GM23248 (cell line): ENCODE results near the gene MACROD2. TPM values are rescaled to one million over a fixed set of nuclear protein-coding genes. Genes with fewer than 3 reads are reported as not detected.

Source experiments
- DNase-seq: peaks from one replicate; pipeline ENCODE4 v3.0.0-alpha.2; 2015
- H2AFZ ChIP-seq: fragments of 200-600 bp; sonication (generic); 2 replicates; pipeline ENCODE4 v1.6.1; 2016; ENCODE audit warnings: antibody characterized with exemption
- H3F3A ChIP-seq: fragments of 200-600 bp; sonication (generic); 2 replicates; pipeline ENCODE4 v1.6.1; 2016; ENCODE audit warnings: mild to moderate bottlenecking, antibody characterized with exemption, mixed run types; ENCODE audit not compliant: insufficient read depth
- H3K27ac ChIP-seq: fragments of 200-600 bp; sonication (generic); 2 replicates; pipeline ENCODE4 v1.5.1; 2016; ENCODE audit warnings: mild to moderate bottlenecking
- H3K27me3 ChIP-seq: fragments of 200-600 bp; sonication (generic); replicated peaks from 2 replicates; pipeline ENCODE4 v1.6.1; 2016; ENCODE audit warnings: mild to moderate bottlenecking; ENCODE audit not compliant: insufficient read depth
- H3K36me3 ChIP-seq: fragments of 200-600 bp; sonication (generic); 2 replicates; pipeline ENCODE4 v1.6.1; 2016; ENCODE audit warnings: low read depth, mild to moderate bottlenecking
- H3K4me1 ChIP-seq: fragments of 200-600 bp; sonication (generic); 2 replicates; pipeline ENCODE4 v1.6.1; 2016; ENCODE audit warnings: mild to moderate bottlenecking; ENCODE audit not compliant: insufficient read depth
- H3K4me2 ChIP-seq: fragments of 200-600 bp; sonication (generic); one replicate; pipeline ENCODE4 v1.6.1; 2016; ENCODE audit warnings: mild to moderate bottlenecking; ENCODE audit not compliant: unreplicated experiment
- H3K4me3 ChIP-seq: fragments of 200-600 bp; sonication (generic); 2 replicates; pipeline ENCODE4 v1.5.1; 2016; ENCODE audit warnings: mild to moderate bottlenecking
- H3K79me2 ChIP-seq: fragments of 200-600 bp; sonication (generic); 2 replicates; pipeline ENCODE4 v1.6.1; 2016; ENCODE audit warnings: mild to moderate bottlenecking; ENCODE audit not compliant: insufficient read depth
- H3K9ac ChIP-seq: fragments of 200-600 bp; sonication (generic); 2 replicates; pipeline ENCODE4 v1.6.1; 2016; ENCODE audit warnings: mild to moderate bottlenecking
- H3K9me2 ChIP-seq: fragments of 200-600 bp; sonication (generic); 2 replicates; pipeline ENCODE4 v1.6.1; 2016; ENCODE audit warnings: mixed run types, mild to moderate bottlenecking, moderate library complexity; ENCODE audit not compliant: insufficient read depth
- H3K9me3 ChIP-seq: fragments of 200-600 bp; sonication (generic); one replicate; pipeline ENCODE4 v1.6.1; 2017; ENCODE audit warnings: low read depth
- H4K20me1 ChIP-seq: fragments of 200-600 bp; sonication (generic); 2 replicates; pipeline ENCODE4 v1.6.0; 2016; ENCODE audit not compliant: insufficient read depth
- EZH2 ChIP-seq: fragments of 200-600 bp; sonication (generic); IDR thresholded peaks from 2 replicates; pipeline ENCODE4 v1.6.1; 2018; ENCODE audit warnings: antibody characterized with exemption, mild to moderate bottlenecking; ENCODE audit not compliant: insufficient read depth, poor library complexity, severe bottlenecking
- EZH2phosphoT487 ChIP-seq: fragments of 200-600 bp; sonication (generic); IDR thresholded peaks from 2 replicates; pipeline ENCODE4 v1.6.1; 2018; ENCODE audit warnings: antibody characterized with exemption, moderate library complexity, mild to moderate bottlenecking, low read depth; ENCODE audit not compliant: insufficient read depth
- WGBS, 2 experiments: methylation state at CpG; one replicate each; pipeline ENCODE4 v1.1.6; 2015 to 2017; ENCODE audit warnings: low lambda C conversion rate in 2 of 2, low coverage in 1 of 2; ENCODE audit errors: missing lambda C conversion rate in 2 of 2; 5-methylcytosine and 5-hydroxymethylcytosine counted together
- in situ Hi-C: fragments of 300-500 bp; cut with MboI; formaldehyde crosslinking; loops from 2 replicates; pipeline ENCODE4 v1.15.0; 2020
- polyA plus RNA-seq: library from polyadenylated mRNA; unstranded; fragments of >200 nt; fragmentation: Nextera tagmentation; extraction: Ambion mirVana; gene quantifications from 2 replicates; pipeline ENCODE4 v1.2.1, GENCODE V29; 2016
- total RNA-seq: library from RNA; depleted of rRNA; stranded (reverse); fragments of >200 nt; shearing (Covaris generic); gene quantifications from 2 replicates; pipeline ENCODE4 v1.2.3, GENCODE V29; 2014

Gene MACROD2
- total and polyA plus RNA-seq, 2 experiments from 2014 or later: 1.1 to 3.1 TPM

GRCh38 chr20:15045246-15045645, 1049.9 kb downstream of the MACROD2 start:
- TF ChIP-seq EZH2phosphoT487 (no peak), EZH2 (no peak)
- DNase-seq: peak; percentile 81
- in situ Hi-C loops: no loop called here
- H3K9me2 ChIP-seq: no peaks in the 10 kb centered on the region
- H3K9ac ChIP-seq: no peak overlapping the region
- H3K36me3 ChIP-seq: no peaks in the 10 kb centered on the region
- H2AFZ ChIP-seq: peak overlapping the region; percentile 27; the same call in 1 of the 2 replicates
- H3K79me2 ChIP-seq: no peaks in the 10 kb centered on the region
- no peak overlapping the region for H3K4me3 ChIP-seq
- 8 to 18% methylated on average over 4 of the region's 4 CpGs for WGBS, 2 experiments
- H3K27me3 ChIP-seq: no peaks in the 10 kb centered on the region
- H3F3A ChIP-seq: no peaks in the 10 kb centered on the region
- H3K9me3 ChIP-seq: no peaks in the 10 kb centered on the region
- H3K4me2 ChIP-seq: peak overlapping the region; percentile 26
- peak overlapping the region; percentile 17; the same call in 1 of the 2 replicates for H3K27ac ChIP-seq
- H4K20me1 ChIP-seq: no peaks in the 10 kb centered on the region
- H3K4me1 ChIP-seq: peaks cover 11% of the 10 kb centered on the region

- DNase-seq: no peak
- H3K4me1 ChIP-seq: peaks cover 11% of the 10 kb centered on the region
- no peaks in the 10 kb centered on the region for H3K79me2 ChIP-seq
- H3K9me2 ChIP-seq: no peaks in the 10 kb centered on the region
- H3K27me3 ChIP-seq: no peaks in the 10 kb centered on the region
- H3K9ac ChIP-seq: no peak overlapping the region
- H3F3A ChIP-seq: no peaks in the 10 kb centered on the region
- in situ Hi-C loops: no loop called here
- no peaks in the 10 kb centered on the region for H3K36me3 ChIP-seq
- no peak overlapping the region for H3K27ac ChIP-seq
- H4K20me1 ChIP-seq: no peaks in the 10 kb centered on the region
- no peak overlapping the region for H3K4me3 ChIP-seq
- H3K4me2 ChIP-seq: no peak overlapping the region
- H3K9me3 ChIP-seq: no peaks in the 10 kb centered on the region
- TF ChIP-seq EZH2 (no peak), EZH2phosphoT487 (no peak)
- WGBS, 2 experiments: 66 to 85% methylated on average over 2 of the region's 2 CpGs
- no peak overlapping the region for H2AFZ ChIP-seq
Observed at GRCh38 chr20:15047042-15047441, 1051.7 kb downstream of the MACROD2 start.

GRCh38 chr20:15047601-15048000, 1052.3 kb downstream of the MACROD2 start:
- peaks cover 11% of the 10 kb centered on the region for H3K4me1 ChIP-seq
- in situ Hi-C loops: no loop called here
- WGBS, 2 experiments: 67 to 70% methylated on average over 1 of the region's 1 CpG
- no peaks in the 10 kb centered on the region for H4K20me1 ChIP-seq
- H3K79me2 ChIP-seq: no peaks in the 10 kb centered on the region
- no peaks in the 10 kb centered on the region for H3K27me3 ChIP-seq
- no peaks in the 10 kb centered on the region for H3K36me3 ChIP-seq
- H3K27ac ChIP-seq: no peak overlapping the region
- H3K4me3 ChIP-seq: no peak overlapping the region
- H2AFZ ChIP-seq: no peak overlapping the region
- H3K9me2 ChIP-seq: no peaks in the 10 kb centered on the region
- H3K9ac ChIP-seq: no peak overlapping the region
- no peaks in the 10 kb centered on the region for H3F3A ChIP-seq
- no peaks in the 10 kb centered on the region for H3K9me3 ChIP-seq
- DNase-seq: no peak
- TF ChIP-seq EZH2: no peak
- TF ChIP-seq EZH2phosphoT487: no peak
- no peak overlapping the region for H3K4me2 ChIP-seq

- in situ Hi-C loops: no loop called here
- no peak for TF ChIP-seq EZH2
- TF ChIP-seq EZH2phosphoT487: no peak
- H3K27me3 ChIP-seq: no peaks in the 10 kb centered on the region
- H3K4me1 ChIP-seq: no peaks in the 10 kb centered on the region; the same call in 1 of the 2 replicates
- H2AFZ ChIP-seq: no peak overlapping the region
- no peak overlapping the region for H3K27ac ChIP-seq
- no peaks in the 10 kb centered on the region for H3F3A ChIP-seq
- H3K79me2 ChIP-seq: no peaks in the 10 kb centered on the region
- H4K20me1 ChIP-seq: no peaks in the 10 kb centered on the region
- no peaks in the 10 kb centered on the region for H3K36me3 ChIP-seq
- no peaks in the 10 kb centered on the region for H3K9me3 ChIP-seq
- no peaks in the 10 kb centered on the region for H3K9me2 ChIP-seq
- no peak overlapping the region for H3K9ac ChIP-seq
- 61 to 63% methylated on average over 5 of the region's 5 CpGs for WGBS, 2 experiments
- no peak overlapping the region for H3K4me2 ChIP-seq
- H3K4me3 ChIP-seq: no peak overlapping the region
- no peak for DNase-seq
Observed at GRCh38 chr20:15056246-15056645, 1060.9 kb downstream of the MACROD2 start.

DNA sequence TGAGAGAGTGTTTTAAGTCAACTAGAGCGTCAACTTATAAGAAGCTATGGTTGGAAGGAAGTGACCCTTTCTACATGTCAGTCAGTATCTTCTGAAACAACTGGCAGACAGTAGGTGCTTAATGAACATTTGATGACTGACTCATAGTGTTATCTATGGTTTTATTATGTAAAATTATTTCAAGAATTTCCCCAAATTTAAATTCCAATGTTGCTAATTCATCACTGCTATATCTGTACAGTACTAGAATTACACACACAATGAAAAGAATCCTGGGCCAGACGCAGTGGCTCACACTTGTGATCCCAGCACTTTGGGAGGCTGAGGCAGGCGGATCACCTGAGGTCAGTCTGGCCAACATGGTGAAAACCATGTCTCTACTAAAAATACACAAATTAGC, 1063.5 kb downstream of the MACROD2 start:
- Histone ChIP-seq H3K4me3 (no peak overlapping the region), H2AFZ (no peak overlapping the region), H3K27ac (no peak overlapping the region), H3K36me3 (no peaks in the 10 kb centered on the region), H3K4me2 (no peak overlapping the region), H3K9me3 (no peaks in the 10 kb centered on the region), H4K20me1 (no peaks in the 10 kb centered on the region), H3F3A (no peaks in the 10 kb centered on the region), H3K9ac (no peak overlapping the region), H3K4me1 (no peaks in the 10 kb centered on the region; the same call in 1 of the 2 replicates), H3K27me3 (no peaks in the 10 kb centered on the region), H3K79me2 (no peaks in the 10 kb centered on the region), H3K9me2 (no peaks in the 10 kb centered on the region)
- TF ChIP-seq EZH2phosphoT487 (no peak), EZH2 (no peak)
- in situ Hi-C loops: no loop called here
- DNase-seq: no peak
- 67 to 75% methylated on average over 3 of the region's 3 CpGs for WGBS, 2 experiments
